Stimulated activated naive CD8-positive, alpha-beta T cell treated with anti-CD3 and anti-CD28 coated beads, Interleukin-15, amount 100 ng/mL, for 72 hours (primary cell): ENCODE data around the gene PLAGL2.

Source experiments
- ATAC-seq: fragments of 150-1000 bp; cut with Tn5 transposase; 2 replicates; pipeline ENCODE4 v1.10.0; 2021; ENCODE audit warnings: mild to moderate bottlenecking, moderate library complexity
- DNase-seq, 2 donors: peaks; one replicate each; pipeline ENCODE4 v3.0.0; 2021 to 2022
- H3K27ac Mint-ChIP-seq, 2 donors: one replicate each; pipeline ENCODE4 v1.8.0; 2022; ENCODE audit warnings: mild to moderate bottlenecking in 2 of 2, mixed read lengths in 2 of 2, moderate library complexity in 2 of 2
- H3K27me3 Mint-ChIP-seq: one replicate; pipeline ENCODE4 v1.8.0; 2022; ENCODE audit warnings: mixed read lengths
- H3K4me1 Mint-ChIP-seq: one replicate; pipeline ENCODE4 v1.8.0; 2022; ENCODE audit warnings: mild to moderate bottlenecking, mixed read lengths
- H3K4me3 Mint-ChIP-seq, 2 donors: one replicate each; pipeline ENCODE4 v1.8.0; 2022; ENCODE audit warnings: mild to moderate bottlenecking in 2 of 2, mixed read lengths in 2 of 2, moderate library complexity in 1 of 2
- H3K9me3 Mint-ChIP-seq, 2 donors: one replicate each; pipeline ENCODE4 v1.8.0; 2022; ENCODE audit warnings: mixed read lengths in 2 of 2

PLAGL2 gene

DNA sequence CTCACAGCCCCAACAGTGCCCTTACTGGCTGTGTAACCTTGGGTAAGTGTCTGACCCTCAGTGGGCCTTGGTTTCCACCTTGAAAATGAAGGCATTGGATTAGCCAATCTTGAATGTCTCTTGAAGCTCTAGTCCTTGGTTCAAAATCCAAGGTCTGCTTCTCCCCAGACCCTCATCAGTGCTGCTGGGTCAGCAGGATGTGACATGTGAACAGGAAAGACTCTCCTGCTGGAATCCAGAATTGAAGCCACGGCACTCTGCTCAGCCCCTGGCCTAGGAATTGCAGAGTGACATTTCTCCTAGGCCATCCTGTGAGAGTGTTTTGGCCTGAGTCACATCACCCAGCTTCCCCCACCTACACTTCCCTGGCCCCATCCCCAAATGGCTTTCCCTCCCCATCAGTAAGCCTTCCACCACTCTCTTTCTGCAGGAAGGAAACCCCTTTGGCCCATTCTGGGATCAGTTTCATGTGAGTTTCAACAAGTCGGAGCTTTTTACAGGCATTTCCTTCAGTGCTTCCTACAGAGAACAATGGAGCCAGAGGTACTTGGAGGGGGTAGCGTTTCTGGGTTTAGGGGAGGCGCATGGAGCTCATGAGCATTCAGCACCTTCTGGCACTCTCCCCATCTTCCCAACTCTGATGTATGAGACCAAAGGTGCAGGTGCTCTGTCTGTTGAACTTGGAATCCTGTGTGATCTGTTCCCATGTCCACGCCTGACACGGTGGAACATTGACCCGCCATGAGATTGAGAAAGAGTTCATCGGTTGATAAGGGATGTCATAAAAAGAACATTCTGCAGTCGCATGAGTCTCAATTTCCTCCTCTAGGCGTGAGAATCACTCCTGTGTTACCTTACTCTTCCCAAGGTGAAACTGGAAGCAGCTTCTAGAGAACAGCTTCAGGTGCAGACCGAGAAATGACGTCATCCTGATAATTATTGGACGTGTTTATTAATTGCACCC lies 8.9 kb upstream of the PLAGL2 start:
- no peak overlapping the region for H3K27ac Mint-ChIP-seq
- no peak for ATAC-seq

GRCh38 chr20:32215729-32216128 lies 8.2 kb upstream of the PLAGL2 start:
- DNase-seq (no peak), ATAC-seq (no peak)
- no peaks in the 10 kb centered on the region for H3K27me3 Mint-ChIP-seq
- H3K9me3 Mint-ChIP-seq: no peaks in the 10 kb centered on the region
- H3K27ac Mint-ChIP-seq: no peak overlapping the region
- no peak overlapping the region for H3K4me3 Mint-ChIP-seq
- H3K4me1 Mint-ChIP-seq: peaks cover 39% of the 10 kb centered on the region

More for the DNA sequence above, 8.9 kb upstream of the PLAGL2 start:
- H3K4me3 Mint-ChIP-seq: no peak overlapping the region
- peaks cover 32% of the 10 kb centered on the region for H3K4me1 Mint-ChIP-seq
- no peak for DNase-seq
- no peaks in the 10 kb centered on the region for H3K27me3 Mint-ChIP-seq
- H3K9me3 Mint-ChIP-seq: no peaks in the 10 kb centered on the region

- no peak for DNase-seq
- Mint-ChIP-seq H3K9me3 (no peaks in the 10 kb centered on the region), H3K4me3 (no peak overlapping the region), H3K4me1 (peaks cover 45% of the 10 kb centered on the region), H3K27me3 (no peaks in the 10 kb centered on the region), H3K27ac (peak overlapping the region in 1 of 2 donors; percentile 48)
- ATAC-seq: no peak
Observed at GRCh38 chr20:32215147-32215546, 7.6 kb upstream of the PLAGL2 start.

DNA sequence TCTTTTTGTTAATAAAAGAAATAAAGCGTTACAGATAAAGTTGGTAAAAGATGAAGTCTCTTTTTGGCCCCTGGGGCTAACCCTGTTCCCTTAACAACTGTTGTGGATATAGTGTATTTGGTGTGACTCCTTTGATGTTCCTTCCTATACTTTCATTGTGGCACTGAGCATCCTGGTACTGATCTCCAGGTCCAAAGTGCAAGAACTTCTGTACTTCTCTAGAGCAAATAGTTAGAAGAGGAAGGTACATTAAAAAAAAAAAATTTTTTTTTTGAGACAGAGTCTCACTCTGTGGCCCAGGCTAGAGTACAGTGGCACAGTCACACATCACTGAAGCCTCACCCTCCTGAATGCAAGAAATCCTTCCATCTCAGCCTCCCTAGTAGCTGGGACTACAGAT lies 6.3 kb upstream of the PLAGL2 start:
- no peak overlapping the region for H3K27ac Mint-ChIP-seq
- DNase-seq: no peak
- H3K27me3 Mint-ChIP-seq: no peaks in the 10 kb centered on the region
- peak overlapping the region in 1 of 2 donors; percentile 17 for H3K4me3 Mint-ChIP-seq
- no peaks in the 10 kb centered on the region for H3K9me3 Mint-ChIP-seq
- peaks cover 52% of the 10 kb centered on the region for H3K4me1 Mint-ChIP-seq
- ATAC-seq: no peak

- Mint-ChIP-seq H3K27me3 (no peaks in the 10 kb centered on the region), H3K4me3 (peak overlapping the region; percentile 92 to 93), H3K4me1 (peaks cover 57% of the 10 kb centered on the region), H3K27ac (peak overlapping the region; percentile 73 to 80), H3K9me3 (no peaks in the 10 kb centered on the region)
- no peak for DNase-seq
- no peak for ATAC-seq
Observed at GRCh38 chr20:32209850-32210605, 2.5 kb upstream of the PLAGL2 start.

DNA sequence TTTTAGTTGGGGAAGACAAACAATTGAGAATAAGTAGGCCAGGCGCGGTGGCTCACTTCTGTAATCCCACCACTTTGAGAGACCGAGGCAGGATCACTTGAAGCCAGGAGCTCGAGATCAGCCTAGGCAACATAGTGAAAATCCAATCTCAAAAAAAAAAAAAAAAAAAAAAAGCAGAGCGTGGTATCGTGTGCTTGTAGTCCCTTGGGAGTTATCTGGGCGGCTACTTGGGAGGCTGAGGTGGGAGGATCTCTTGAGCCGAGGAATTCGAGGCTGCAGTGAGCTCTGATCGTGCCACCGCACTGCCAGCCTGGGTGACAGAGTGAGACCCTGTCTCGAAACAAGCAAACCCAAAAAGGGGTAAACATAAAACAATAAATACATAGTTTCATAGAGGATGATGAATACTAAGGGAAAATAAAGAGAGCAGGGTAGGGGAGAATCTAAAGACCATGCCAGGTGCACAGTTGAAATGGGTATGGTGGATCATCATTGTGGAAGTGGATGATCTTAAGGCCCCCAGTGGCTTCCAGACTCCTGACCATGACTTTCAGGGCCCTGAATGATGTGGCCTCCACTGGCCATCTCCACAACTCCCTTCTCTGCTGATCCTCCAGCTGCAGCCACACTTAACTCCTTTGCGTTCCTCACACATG lies 1.1 kb upstream of the PLAGL2 start:
- Mint-ChIP-seq H3K9me3 (no peaks in the 10 kb centered on the region), H3K4me3 (peak overlapping the region; percentile 92 to 93), H3K27me3 (no peaks in the 10 kb centered on the region), H3K27ac (peak overlapping the region; percentile 92 to 95), H3K4me1 (peaks cover 66% of the 10 kb centered on the region)
- DNase-seq: no peak
- ATAC-seq: no peak

DNA sequence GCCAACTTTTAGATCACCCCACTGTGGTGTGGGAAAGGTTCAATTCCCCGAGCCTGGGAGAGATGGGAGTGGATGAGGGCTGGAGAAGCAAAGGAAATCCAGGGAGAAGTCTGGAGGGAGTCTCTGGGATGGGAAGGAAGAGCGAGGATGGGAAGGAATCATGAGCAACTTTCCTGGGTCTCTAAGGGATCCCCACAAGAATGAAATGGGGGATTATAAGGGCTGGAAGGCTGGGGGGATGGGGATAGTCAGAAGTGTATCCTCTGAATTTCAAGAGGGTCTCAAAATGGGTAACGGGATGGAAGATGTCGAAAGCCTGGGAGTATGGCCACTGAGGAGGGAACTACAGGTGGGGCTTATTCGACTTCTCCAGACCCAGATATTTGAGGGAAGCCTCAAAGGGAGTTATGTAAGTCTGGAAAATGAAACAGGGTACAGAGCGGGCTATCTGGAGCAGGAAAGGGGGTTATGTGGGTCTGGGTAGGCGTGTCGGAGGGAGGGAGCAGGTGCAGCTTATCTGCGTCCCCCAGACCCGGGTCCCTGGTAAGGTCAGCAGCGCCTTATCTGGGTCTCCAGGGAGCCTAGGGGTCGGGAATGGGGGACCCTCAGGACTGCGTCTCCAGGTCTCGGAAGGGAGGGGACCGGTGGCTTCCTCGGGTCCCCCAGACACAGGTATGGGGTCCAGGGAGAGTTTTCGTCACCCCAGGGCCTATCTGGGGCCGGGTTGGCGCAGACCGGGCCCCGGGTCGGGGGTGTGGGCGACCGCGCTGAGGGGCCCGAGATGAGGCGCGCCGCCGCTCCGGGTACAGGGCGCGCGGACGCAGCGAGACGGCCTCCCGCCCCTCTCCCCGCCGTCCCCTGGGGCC lies 550 bp downstream of the PLAGL2 start:
- peak overlapping the region; percentile 90 to 100 for H3K4me3 Mint-ChIP-seq
- peak overlapping the region; percentile 97 to 98 for H3K27ac Mint-ChIP-seq
- DNase-seq (no peak), ATAC-seq (peak; percentile 42)
- H3K9me3 Mint-ChIP-seq: no peaks in the 10 kb centered on the region
- H3K4me1 Mint-ChIP-seq: peaks cover 78% of the 10 kb centered on the region
- H3K27me3 Mint-ChIP-seq: no peaks in the 10 kb centered on the region

DNA sequence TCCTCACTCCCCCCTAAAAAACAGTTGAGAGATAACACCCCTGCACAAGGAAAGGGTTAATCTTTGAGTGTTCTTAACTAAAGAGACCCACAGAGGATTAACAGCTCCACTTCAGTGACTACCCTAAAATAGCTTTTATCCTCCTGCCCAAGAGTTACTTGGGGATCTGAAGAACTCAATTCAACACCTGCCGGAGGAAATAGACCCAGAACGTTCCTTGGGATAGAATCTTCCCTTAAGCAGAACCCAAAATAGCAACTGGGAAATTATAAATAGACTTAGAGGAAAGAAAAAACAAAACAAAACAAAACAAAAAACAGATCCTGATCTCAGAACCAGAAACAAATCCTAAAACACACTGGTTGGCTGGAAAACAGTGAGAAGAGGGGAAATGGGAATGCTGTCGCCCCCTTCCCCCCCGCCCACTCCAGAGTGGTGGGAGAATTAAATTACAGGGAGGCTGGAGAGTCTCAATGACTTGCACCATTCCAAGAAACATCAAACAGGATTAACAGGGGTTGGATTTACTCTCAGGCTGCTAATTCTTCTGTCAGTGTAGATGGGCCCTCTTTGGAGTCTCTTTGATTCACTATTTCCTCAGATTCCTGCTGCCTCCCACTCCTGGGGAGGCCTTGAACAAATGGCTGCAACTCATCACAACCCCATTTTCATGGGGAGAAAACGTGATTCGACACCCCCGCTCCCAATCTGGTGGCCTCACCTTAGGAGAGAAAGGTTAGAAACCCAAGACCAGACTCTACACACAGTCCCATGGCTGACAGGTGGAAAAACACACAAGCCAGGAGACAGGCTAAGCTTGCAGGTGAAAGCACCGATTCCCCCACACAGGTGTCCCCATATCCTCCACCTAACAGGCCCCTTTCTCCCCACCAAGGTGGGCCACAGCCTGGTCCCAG lies 1.4 kb downstream of the PLAGL2 start:
- DNase-seq (peak in 1 of 2 donors; percentile 26), ATAC-seq (no peak)
- Mint-ChIP-seq H3K4me3 (peak overlapping the region; percentile 90 to 100), H3K27ac (peak overlapping the region; percentile 97 to 98), H3K4me1 (peaks cover 78% of the 10 kb centered on the region), H3K27me3 (no peaks in the 10 kb centered on the region), H3K9me3 (no peaks in the 10 kb centered on the region)

GRCh38 chr20:32205110-32205842 lies 2.3 kb downstream of the PLAGL2 start:
- H3K9me3 Mint-ChIP-seq: no peaks in the 10 kb centered on the region
- peaks cover 78% of the 10 kb centered on the region for H3K4me1 Mint-ChIP-seq
- H3K4me3 Mint-ChIP-seq: peak overlapping the region; percentile 90 to 100
- peak overlapping the region; percentile 97 to 98 for H3K27ac Mint-ChIP-seq
- no peak for ATAC-seq
- peak in 1 of 2 donors; percentile 28 for DNase-seq
- H3K27me3 Mint-ChIP-seq: no peaks in the 10 kb centered on the region

DNA sequence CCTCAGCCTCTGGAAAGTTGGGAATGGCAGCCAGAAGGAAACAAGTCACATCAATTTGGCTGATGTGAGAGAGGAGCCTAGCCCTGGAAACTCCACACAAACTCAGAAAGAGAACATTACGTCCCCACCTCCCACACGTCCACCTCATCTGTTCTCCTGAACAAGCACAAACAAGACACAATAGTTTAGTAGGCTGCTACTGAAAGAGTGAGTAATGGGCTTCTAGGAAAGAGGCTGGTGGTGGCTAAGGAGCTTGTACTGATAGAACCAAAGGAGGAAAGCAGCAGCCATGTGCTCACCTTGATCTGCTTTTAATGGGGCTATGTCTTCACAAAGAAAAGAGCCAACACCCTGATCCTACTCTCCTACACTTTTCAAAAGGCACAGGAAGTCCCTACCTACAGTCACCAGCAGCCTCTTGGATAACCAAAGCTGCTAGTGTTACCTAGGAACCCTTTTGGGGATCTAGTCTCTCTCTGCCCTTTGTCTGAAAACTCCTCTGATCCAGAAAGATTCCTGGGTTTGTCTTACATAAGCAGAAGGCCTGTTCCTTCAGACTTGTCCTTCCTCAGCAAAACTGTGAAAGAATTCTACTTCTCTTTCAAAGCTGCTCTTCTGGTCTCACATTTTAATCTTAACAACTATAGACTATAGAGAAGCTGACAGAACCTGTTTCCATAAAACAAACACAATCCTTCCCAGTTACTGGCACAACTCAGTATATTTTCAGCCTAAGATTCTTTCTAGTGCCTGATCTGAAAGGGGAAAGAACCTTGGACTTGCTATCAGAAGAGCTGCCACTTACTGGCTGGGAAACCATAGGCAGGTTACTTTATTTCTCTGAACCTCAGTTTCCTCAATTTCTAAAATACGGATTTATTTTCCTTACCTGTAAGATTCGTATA lies 3.1 kb downstream of the PLAGL2 start:
- Mint-ChIP-seq H3K4me1 (peaks cover 78% of the 10 kb centered on the region), H3K9me3 (no peaks in the 10 kb centered on the region), H3K27me3 (no peaks in the 10 kb centered on the region), H3K27ac (peak overlapping the region; percentile 97 to 98), H3K4me3 (peak overlapping the region; percentile 90 to 100)
- ATAC-seq (peak; percentile 79), DNase-seq (peak; percentile 53 to 76)

DNA sequence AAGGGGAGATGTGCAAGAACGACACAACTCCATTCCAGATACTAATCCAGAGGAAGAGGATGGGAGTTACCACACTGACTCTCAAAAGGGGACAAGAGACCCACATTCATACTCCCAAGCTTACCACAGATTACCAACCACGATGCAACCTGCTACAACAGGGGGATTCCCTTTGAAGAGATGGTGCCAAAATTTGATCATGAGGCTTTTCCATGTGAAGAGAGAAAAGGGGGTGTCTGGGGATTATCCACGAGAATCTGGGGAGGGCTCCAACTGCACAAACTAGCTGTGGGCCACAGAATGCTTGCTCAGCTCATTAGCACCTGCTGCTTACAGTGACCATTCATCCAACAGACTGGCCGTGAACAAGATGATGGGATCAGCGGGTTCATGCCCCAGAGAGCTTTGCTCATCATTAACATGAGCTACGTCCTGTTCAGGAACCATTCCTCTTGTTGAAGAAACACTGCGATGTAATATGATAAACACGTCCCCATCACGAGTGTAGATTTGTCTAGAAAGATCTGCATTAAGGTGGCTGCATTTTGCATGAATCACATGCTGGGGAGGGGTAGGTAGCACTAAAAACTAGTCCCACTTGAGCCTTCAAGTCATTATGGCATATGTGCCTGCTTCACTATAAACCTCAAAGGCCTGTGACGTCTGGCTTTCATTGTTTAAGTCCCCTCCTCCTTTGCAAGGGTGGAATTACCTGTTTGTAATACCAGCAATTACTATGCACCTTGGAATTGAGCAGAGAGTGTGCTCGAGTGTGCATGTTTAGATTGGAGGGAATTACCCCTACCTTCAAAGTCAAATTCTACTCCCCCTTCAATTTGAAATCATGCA lies 4.0 kb downstream of the PLAGL2 start:
- H3K4me3 Mint-ChIP-seq: peak overlapping the region; percentile 90 to 100
- no peaks in the 10 kb centered on the region for H3K9me3 Mint-ChIP-seq
- H3K27me3 Mint-ChIP-seq: no peaks in the 10 kb centered on the region
- peak; percentile 63 for ATAC-seq
- H3K4me1 Mint-ChIP-seq: peaks cover 77% of the 10 kb centered on the region
- H3K27ac Mint-ChIP-seq: peak overlapping the region; percentile 97 to 98
- DNase-seq: peak in 1 of 2 donors; percentile 23

GRCh38 chr20:32201977-32202363 lies 5.6 kb downstream of the PLAGL2 start:
- Mint-ChIP-seq H3K27ac (peak overlapping the region; percentile 86 to 97), H3K4me3 (peak overlapping the region; percentile 66 to 90), H3K9me3 (no peaks in the 10 kb centered on the region), H3K27me3 (no peaks in the 10 kb centered on the region), H3K4me1 (peaks cover 85% of the 10 kb centered on the region)
- DNase-seq (no peak), ATAC-seq (no peak)
